Measurements from ENCODE around the gene BRD8. TPM values are rescaled to one million over a fixed set of nuclear protein-coding genes. Genes with fewer than 3 reads are reported as not detected.

BRD8 gene
- total and polyA plus RNA-seq, 2 donors (not counting 3 experiments of a cell fraction or from before 2014, with no cell fraction given) = 38.2 to 73.7 TPM

- Histone ChIP-seq H3K4me3 (replicated peaks in 1 of 3; ENCODE audit: insufficient read depth in 1 of 3, low read depth in 1 of 3, low read length in 3 of 3) (no peak overlapping the region), H3K4me1 (ENCODE audit: control insufficient read depth, extremely low read depth, insufficient read depth, low read length) (no peaks in the 10 kb centered on the region), H3K36me3 (ENCODE audit: control insufficient read depth in 2 of 2, extremely low read depth in 1 of 2, insufficient read depth in 2 of 2, low read length in 2 of 2) (no peaks in the 10 kb centered on the region), H4K20me1 (replicated peaks; ENCODE audit: control insufficient read depth, extremely low read depth, insufficient read depth, low read length) (no peaks in the 10 kb centered on the region), H3K27me3 (ENCODE audit: control insufficient read depth in 2 of 2, insufficient read depth in 2 of 2, low read length in 2 of 2) (peaks cover 8 to 9% of the 10 kb centered on the region in 2 experiments), H2AFZ (ENCODE audit: low read depth, low read length) (no peak overlapping the region), H3K9ac (replicated peaks; ENCODE audit: extremely low read depth, insufficient read depth, low read length) (no peak overlapping the region), H3K27ac (ENCODE audit: insufficient read depth, low read depth, low read length) (no peak overlapping the region), H3K9me1 (replicated peaks; ENCODE audit: control insufficient read depth, extremely low read depth, insufficient read depth, low read length) (no peaks in the 10 kb centered on the region), H3K4me2 (ENCODE audit: insufficient read depth, low read length) (no peak overlapping the region), H3K9me3 (replicated peaks; ENCODE audit: control insufficient read depth, insufficient read depth, low read length) (no peaks in the 10 kb centered on the region), H3K79me2 (ENCODE audit: control insufficient read depth, insufficient read depth, low read length) (no peaks in the 10 kb centered on the region)
- CTCF ChIA-PET = interaction anchor here (0.6 to 2.5 kb wide), 3 partner anchors 14 to 27 kb away, joined by 3 to 10 read pairs (median 8); no protein-coding TSS in a partner anchor
- POLR2A ChIA-PET = no interaction called here
- TF ChIP-seq FOS (IDR thresholded peaks at IDR 0.05; ENCODE audit: borderline replicate concordance, insufficient read depth, low read length) = no peak
- DNase-seq (ENCODE audit: low read depth, low spot score) = no peak
- dilution Hi-C loops (cut with MboI; ENCODE audit: extremely low pct_ligation_motif_present, low sequenced_read_pairs) = no loop called here
- FAIRE-seq = no peak
- intact Hi-C loops (cut with micrococcal nuclease) = no loop called here
- BruUV-seq (replicated peaks) = no TSS peak
Measured at GRCh38 chr5:138102454-138103318, 75.7 kb downstream of the BRD8 start.

- Histone ChIP-seq H3K4me3 (replicated peaks in 1 of 3; ENCODE audit: insufficient read depth in 1 of 3, low read depth in 1 of 3, low read length in 3 of 3) (no peak overlapping the region), H3K9me1 (replicated peaks; ENCODE audit: control insufficient read depth, extremely low read depth, insufficient read depth, low read length) (no peaks in the 10 kb centered on the region), H3K9me3 (replicated peaks; ENCODE audit: control insufficient read depth, insufficient read depth, low read length) (no peaks in the 10 kb centered on the region), H3K79me2 (ENCODE audit: control insufficient read depth, insufficient read depth, low read length) (no peaks in the 10 kb centered on the region), H3K4me1 (ENCODE audit: control insufficient read depth, extremely low read depth, insufficient read depth, low read length) (no peaks in the 10 kb centered on the region), H3K9ac (replicated peaks; ENCODE audit: extremely low read depth, insufficient read depth, low read length) (no peak overlapping the region), H4K20me1 (replicated peaks; ENCODE audit: control insufficient read depth, extremely low read depth, insufficient read depth, low read length) (no peaks in the 10 kb centered on the region), H3K4me2 (ENCODE audit: insufficient read depth, low read length) (no peak overlapping the region), H3K27me3 (ENCODE audit: control insufficient read depth in 2 of 2, insufficient read depth in 2 of 2, low read length in 2 of 2) (peaks cover 12 to 33% of the 10 kb centered on the region in 2 experiments), H3K36me3 (ENCODE audit: control insufficient read depth in 2 of 2, extremely low read depth in 1 of 2, insufficient read depth in 2 of 2, low read length in 2 of 2) (no peaks in the 10 kb centered on the region), H3K27ac (ENCODE audit: insufficient read depth, low read depth, low read length) (no peak overlapping the region), H2AFZ (ENCODE audit: low read depth, low read length) (no peak overlapping the region)
- intact Hi-C loops (cut with micrococcal nuclease) (no loop called here), dilution Hi-C loops (cut with MboI; ENCODE audit: extremely low pct_ligation_motif_present, low sequenced_read_pairs) (no loop called here)
- ChIA-PET POLR2A (no interaction called here), CTCF (interaction anchor here (1.0 kb wide), 1 partner anchor 10 kb away, joined by 3 read pairs; no protein-coding TSS in a partner anchor)
- TF ChIP-seq MYC (IDR thresholded peaks at IDR 0.05; ENCODE audit: low read depth, low read length) = no peak
- TF ChIP-seq JUN (IDR thresholded peaks at IDR 0.05; ENCODE audit: borderline replicate concordance, insufficient read depth, insufficient read length, low read depth) = no peak
- no peak for TF ChIP-seq POLR2A (IDR thresholded peaks at IDR 0.05; ENCODE audit: low read depth, low read length)
- no peak for TF ChIP-seq MAX (IDR thresholded peaks at IDR 0.05; ENCODE audit: insufficient read depth, insufficient read length)
- TF ChIP-seq EZH2 (IDR thresholded peaks at IDR 0.05; ENCODE audit: borderline replicate concordance, low read depth, low read length, severe bottlenecking) = no peak
- no peak for TF ChIP-seq POLR2AphosphoS5 (IDR thresholded peaks at IDR 0.05; ENCODE audit: insufficient read depth, low read depth, low read length)
- TF ChIP-seq FOS (IDR thresholded peaks at IDR 0.05; ENCODE audit: borderline replicate concordance, insufficient read depth, low read length) = no peak
- TF ChIP-seq CTCF (IDR thresholded peaks at IDR 0.05; ENCODE audit: extremely low read depth in 1 of 2, insufficient read depth in 1 of 2, low read depth in 1 of 2, low read length in 2 of 2) = no peak
- TF ChIP-seq GATA2 (IDR thresholded peaks at IDR 0.05; ENCODE audit: insufficient read depth, insufficient read length, low read depth, low read length) = no peak
- DNase-seq (ENCODE audit: low read depth, low spot score) (no peak), FAIRE-seq (no peak)
- no TSS peak for BruUV-seq (replicated peaks)
Measured at GRCh38 chr5:138096997-138097828, 81.2 kb downstream of the BRD8 start.

Measured in endothelial cell of umbilical vein (primary cell).